NCI-H1417 (cell line): ENCODE measurements around the gene CMIP.
A peak's percentile ranks its signal among the peaks of the same experiment; 100 is the strongest.

ENCODE experiments used
- DNase-seq, 3 experiments: peaks; one replicate each; lab custom pipeline; 2025; lab: John Stamatoyannopoulos, UW

The CMIP gene

DNA sequence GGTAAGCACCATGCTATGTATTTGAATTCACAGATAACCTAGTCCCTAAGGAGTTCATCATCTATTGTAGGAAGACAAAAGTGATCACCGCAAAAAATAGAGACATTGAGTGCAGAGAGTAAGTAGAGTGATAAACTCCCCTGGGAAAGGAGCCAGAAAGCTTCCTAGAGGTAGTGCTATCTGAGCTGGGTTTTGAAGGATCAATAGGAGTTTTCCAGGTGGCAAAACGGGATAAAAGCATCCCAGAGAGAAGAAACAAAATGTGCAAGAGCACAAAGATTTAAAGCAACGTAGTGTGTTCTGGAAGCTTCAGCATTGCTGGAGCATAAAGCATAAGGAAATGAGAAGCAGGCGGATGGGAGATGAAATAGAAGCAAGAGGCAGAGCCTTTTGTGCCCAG is 213.8 kb downstream of the CMIP start:
- no peak for DNase-seq

DNA sequence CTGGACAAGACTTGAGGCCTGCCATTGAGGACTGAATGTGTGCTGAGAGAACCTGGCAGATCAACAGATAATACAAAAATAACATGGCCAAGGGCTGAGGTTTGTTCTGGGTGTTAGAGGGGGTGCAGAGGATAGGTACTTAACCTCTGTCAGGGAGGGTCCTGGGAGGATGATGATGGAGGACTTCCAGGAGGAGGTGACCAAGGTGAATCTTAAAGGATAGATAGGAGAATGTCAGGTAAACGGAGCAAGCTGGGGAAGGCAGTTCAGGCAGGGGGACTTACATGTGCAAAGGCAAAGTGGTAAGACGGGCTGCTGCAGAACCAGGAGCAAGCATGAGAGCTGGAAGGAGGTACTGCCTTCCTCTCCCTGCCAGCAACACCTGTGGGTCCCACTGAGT is 214.6 kb downstream of the CMIP start:
- no peak for DNase-seq

DNA sequence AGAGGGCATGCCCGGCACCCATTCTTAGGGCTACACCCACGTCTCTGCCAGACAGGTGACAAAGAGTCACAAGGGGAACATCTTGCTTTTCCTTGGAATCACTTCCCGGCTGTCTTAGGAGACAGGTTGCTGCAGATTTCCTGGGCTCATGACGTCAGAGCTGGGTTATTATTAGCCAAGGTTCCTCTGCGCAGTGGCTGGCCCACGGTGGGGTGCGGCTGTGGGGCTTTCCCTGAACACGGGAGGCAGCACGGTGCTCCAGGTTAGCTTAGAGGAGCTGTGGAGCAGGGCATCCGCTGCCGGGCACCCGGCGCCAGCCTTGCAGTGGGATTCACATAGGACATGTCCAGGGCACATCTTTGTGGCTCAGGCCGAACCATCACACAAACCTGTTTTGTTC is 216.5 kb downstream of the CMIP start:
- DNase-seq, result no peak

DNA sequence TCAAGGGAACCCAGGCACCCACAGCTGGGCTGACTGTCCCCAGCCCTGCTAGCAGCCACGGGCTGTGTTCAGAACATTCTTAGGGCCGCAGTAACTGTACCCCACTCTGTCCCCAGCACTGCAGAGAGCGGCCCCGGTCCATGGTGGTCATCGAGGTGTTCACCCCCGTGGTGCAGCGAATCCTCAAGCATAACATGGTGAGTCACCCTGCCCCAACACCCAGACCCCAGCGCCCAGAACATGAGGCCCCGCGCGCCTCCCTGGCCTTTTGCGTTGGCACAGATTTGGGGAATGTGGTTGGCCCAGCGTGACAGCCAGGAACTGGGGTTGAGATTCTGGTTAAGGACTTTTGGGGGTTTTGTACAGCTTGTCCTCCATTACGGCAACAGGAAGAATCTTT is 219.5 kb downstream of the CMIP start:
- DNase-seq, result no peak

DNA sequence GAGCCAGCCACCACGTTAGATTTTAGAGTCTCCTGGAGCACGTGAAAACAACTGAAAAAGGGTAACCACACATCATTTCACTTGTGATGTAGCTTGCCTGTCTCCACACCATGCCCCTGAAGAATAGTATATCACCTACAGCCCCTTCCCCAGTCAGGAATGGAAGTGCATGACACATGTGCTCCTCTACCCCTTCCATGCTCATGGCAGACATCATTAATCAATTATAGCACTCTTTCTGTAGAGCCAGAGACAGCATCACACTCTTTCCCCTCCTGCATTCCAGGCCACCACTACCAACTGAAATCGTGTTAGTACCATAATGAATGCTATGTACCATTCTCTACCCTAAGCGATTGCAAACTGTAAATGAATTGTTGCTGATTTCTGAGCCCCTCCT is 221.0 kb downstream of the CMIP start:
- DNase-seq, result no peak

DNA sequence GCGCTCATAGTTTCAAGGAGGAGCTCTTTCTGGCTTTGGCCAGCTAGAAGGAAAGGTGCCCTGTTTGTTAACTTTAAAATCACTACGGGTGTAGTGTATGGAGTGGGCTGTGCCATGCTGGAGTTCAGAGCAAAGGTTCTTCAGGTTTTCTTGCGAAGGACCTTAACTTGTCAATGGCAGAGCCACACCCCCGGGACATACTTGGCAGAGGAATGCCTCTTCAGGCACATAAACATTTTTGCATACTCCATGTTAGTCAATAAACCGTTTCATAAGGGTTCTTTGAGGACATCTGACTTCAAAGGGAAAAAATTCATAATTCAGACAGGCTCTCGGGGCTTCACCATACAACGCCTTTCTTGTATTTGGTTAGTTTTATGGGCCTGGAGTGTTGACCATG is 221.5 kb downstream of the CMIP start:
- no peak for DNase-seq

DNA sequence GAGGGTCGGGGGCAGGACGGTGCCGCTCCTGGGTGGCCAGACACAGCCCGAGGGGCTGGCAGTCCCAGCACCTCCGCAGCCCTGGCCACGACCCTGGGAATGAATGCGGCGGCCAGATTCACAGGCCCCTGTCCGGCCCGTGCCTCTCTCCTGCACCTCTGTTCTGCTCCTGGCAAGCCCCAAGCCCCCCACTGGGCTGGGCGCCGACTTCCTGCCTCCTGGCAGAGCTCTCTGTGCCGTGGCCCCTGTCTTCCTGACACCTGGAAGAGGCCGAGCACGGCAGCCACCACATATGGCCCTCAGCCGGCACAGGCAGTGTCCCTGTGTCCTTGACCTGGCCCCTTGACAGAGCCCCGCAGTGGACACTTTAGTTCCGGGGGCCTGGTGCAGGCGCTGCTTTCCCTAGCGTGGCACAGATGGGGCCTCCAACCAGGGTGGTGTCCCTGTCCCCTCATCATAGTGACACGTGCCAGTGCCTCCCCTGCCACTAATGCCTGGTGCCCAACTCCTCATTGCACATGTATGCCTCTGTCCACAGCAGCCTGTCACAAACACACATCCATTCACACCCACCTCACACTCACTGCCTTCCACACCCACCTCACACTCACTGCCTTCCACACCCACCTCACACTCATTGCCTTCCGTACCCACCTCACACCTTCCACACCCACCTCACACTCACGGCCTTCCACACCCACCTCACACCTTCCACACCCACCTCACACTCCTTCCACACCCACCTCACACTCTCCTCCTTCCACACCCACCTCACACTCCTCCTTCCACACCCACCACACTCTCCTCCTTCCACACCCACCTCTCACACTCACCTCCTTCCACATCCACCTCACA is 223.9 kb downstream of the CMIP start:
- DNase-seq, result peak in 1 of 3 experiments; percentile 4

DNA sequence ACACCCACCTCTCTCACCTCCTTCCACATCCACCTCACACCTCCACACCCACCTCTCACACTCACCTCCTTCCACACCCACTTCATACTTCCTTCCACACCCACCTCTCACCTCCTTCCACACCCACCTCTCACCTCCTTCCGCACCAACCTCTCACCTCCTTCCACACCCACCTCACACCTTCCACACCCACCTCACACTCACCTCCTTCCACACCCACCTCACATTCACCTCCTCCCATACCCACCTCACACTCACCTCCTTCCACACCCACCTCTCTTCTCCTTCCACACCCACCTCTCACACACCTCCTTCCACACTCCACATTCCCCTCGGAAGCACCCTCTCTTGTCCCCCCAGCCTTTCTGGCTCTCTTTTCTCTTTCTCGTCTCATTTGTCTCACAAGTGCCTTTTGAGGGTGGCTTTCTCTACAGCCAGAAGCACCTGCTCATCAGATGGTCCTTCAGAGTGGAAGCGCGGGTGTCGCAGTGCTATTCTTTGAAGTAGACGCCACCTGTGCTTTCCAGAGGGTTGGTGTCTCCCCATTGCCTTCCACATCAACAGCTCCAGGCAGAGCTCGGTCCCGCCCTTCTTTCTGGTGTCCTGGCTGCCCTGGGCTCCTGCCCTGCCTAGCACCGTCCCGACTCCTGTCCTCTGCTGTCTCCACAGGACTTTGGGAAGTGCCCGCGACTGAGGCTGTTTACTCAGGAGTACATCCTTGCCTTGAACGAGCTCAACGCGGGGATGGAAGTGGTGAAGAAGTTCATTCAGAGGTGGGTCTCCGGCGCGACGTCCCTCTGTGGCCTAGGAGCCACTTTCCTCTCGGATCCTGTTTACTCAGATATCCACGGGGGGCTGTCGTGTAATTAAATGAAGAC is 225.1 kb downstream of the CMIP start:
- peak in 2 of 3 experiments; percentile 32 to 78 for DNase-seq

DNA sequence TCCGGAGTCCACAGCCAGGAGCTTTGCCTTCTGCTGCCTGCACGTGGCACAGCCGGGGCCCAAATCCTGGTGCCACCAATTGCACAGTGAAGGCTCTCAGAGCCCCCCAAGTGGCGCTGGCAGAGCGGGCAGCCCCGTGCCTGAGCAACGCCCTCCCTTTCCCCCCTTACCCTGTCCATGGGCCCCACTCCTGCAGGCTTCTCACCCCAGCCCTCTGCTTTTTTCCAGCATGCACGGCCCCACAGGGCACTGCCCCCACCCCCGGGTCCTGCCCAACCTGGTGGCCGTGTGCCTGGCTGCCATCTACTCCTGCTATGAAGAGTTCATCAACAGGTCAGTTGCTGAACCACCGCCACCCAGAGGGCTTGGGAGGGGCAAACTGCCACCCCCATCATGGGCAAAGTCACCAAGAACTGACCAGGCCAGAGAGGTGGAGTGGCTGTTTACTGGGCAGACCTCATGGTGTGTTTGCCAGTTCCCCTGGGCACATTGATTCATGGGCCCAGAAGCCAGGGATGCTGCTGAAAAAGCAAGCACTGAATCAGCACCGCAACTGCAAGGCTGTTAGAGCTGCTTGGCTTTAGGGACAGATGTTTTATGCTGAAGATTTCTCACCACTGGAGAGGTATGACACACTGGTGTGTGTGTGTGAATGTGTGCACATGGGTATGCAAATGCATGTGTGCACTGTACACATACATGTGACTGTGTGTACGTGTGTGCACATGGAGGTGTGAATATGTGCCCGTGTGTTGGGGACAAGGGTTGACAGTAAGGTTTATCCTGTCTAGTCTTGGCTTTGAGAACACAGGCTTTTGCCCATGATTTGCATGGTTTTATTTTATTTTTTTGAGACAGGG is 227.4 kb downstream of the CMIP start:
- DNase-seq, result no peak

DNA sequence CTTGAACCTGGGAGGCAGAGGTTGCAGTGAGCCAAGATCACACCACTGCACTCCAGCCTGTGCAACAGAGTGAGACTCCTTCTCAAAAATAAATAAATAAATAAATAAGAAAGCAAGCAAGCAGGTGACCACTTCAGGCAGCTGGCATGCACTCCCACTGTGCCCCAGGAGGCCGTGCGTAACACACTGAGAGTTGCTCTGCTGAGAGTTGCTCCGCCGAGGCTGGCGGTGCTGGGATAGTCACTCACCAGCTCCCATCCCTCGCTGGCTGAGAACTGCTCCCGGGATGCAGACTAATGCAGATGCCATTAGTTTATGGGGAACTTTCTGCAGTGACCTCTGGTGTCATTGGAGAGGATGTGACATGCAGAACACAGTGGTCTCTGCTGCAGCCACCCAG is 228.8 kb downstream of the CMIP start:
- peak; percentile 15 to 25 (median 22) for DNase-seq

DNA sequence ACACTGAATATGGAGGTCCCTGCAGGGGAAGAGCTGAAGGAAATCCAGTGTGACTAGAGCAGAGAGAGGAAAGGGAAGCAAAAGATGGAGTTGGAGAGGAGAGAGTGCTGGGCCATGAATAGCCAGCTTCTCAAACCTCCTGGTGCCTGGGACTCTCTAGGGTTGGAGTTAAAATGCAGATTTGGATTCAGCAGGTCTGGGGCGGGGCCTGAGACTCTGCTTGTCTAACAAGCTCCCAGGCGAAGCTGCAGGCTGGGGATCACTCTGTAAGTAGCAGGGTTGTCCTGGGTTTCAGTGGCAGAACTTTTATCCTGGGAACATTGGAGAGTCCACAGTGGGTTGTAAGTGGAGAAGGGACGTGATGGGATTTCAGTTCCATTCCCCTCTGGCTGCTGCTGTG is 231.1 kb downstream of the CMIP start:
- DNase-seq, result no peak

DNA sequence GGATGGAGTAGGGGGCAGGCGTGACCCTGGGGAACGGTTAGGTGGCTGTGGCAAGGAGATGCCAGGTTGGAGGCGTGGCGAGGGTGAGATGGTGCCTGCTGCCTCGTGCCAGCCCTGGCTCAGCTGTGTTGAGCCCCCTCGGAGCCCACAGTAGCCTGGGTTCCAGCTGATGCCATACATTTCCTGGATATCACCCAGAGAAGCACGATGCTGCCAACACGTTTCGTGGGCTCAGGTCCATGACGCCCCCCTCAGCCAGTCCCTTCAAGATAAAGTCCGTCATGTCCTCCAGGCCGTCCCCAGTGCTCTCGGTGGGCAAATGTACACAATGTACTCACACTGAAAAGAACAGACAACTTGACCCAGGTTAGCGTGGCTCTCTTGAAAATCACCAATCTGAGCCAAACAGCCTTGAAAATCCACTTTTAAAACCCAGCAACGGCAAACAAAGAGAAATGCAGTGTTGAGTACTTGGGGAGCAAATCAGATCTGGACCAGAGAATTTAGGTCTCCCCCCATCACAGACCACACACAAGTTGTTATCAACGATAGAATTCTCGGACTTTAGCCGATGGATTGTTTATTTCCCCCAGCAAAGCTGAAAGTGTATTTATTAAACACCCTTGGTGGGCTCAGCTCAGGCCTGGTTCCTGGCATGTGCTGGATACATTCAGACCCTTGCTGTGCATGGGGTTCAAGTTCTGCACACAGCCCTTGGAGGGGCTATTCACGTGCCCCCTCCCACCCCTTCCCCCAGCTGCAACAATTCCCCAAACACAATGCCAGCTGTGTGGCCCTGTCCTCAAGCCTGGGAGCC is 231.7 kb downstream of the CMIP start:
- DNase-seq, result no peak

DNA sequence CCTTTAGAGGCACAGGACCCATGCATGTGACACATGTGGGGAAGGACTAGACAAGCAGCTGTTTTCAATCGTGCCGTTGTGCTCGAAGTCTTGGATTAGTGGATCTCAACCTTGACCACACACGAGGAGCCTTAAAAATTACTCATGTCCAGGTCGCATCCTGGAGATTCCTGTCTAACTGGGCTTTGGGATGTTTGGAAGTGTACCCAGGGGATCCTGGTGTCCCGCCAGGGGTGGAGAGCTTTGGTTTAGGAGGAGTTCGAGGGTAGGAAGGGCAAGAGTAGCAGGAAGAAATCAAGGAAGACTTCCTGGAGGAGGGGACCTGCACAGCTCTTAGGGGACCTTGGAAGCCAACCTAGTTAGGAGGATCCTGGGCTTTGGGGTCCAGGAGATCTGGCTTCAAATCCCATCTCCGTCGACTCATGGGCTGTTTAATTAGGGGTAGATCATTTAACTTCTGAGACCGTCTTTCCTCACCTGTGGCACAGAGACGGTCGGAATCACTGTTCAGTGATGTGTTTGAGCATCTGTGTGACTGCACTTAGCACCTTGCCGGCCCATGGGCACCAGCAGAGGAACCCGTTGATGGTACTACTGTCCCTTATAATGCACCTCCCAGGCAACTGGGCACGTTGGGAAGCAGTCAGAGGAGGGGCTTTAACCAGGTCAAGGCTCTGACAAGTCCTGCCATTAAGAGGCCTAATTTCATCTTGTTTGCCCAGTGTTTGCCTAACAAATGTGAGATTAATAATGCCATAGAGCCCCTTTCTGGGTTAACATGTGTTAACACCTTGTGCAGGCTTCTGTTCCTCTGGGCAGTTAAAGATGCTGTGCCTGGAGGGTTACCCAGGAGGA is 232.5 kb downstream of the CMIP start:
- DNase-seq, result no peak

DNA sequence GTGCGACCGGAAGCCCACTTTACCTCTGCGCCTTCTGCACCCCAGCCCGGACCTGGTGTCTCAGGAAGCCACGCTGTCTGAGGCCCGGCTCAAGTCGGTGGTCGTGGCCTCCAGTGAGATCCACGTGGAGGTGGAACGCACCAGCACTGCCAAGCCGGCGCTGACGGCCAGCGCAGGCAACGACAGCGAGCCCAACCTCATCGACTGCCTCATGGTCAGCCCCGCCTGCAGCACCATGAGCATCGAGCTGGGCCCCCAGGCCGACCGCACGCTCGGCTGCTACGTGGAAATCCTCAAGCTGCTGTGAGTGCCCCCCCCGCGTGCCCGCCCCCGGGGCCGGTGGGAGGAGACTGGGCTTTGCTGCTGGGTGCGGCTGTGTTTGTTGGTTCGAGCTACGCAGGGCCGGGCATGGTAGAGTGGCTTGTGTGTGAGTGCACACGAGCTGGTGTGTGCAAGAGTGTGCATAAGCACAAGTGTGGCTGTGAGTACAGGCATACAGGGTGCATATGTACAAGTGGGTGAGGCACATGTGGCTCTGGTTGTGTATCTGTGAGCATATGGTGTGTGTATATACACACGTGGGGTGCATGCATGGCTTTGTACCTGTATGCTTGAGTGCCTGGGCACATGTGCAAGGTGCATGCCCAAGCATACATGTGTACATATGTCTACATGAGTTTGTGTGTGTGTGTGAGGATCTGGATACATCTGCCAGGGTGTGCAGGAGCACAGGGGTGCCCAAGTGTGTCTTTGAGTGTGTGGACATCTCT is 233.9 kb downstream of the CMIP start:
- no peak for DNase-seq

DNA sequence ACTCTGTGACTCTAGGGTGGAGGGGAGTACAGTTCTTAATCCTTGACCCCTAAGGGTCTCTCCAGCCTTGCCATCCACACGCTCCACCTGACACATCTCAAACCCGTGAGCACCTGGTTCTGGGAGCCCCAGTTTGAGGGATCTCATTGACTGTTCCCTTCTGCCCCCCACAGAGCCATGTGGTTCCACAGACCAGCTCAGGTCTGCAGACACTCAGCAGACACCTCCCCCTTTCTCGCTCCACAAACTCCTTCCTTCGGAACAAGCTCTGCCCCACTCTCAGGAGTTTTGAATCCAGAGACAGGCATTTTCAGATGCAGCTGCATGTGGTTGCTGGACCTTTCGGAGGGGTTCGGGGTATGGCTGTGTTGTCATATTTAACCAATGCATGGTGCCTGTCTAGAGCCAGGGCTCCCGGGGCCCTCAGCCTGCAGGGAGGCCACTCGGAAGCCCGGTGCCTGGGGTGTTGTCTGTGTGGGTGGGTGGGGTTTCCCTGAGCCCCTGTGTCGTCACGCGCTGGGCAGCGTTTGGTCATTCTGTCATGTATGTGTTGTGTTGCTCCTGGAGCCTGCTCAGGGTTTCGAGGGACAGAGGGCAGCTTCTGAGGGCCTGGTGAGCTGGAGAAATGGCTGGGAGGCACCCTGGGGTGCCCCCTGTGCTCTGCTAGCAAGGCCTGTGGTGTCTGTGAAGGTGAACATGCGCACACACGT is 235.3 kb downstream of the CMIP start:
- no peak for DNase-seq

DNA sequence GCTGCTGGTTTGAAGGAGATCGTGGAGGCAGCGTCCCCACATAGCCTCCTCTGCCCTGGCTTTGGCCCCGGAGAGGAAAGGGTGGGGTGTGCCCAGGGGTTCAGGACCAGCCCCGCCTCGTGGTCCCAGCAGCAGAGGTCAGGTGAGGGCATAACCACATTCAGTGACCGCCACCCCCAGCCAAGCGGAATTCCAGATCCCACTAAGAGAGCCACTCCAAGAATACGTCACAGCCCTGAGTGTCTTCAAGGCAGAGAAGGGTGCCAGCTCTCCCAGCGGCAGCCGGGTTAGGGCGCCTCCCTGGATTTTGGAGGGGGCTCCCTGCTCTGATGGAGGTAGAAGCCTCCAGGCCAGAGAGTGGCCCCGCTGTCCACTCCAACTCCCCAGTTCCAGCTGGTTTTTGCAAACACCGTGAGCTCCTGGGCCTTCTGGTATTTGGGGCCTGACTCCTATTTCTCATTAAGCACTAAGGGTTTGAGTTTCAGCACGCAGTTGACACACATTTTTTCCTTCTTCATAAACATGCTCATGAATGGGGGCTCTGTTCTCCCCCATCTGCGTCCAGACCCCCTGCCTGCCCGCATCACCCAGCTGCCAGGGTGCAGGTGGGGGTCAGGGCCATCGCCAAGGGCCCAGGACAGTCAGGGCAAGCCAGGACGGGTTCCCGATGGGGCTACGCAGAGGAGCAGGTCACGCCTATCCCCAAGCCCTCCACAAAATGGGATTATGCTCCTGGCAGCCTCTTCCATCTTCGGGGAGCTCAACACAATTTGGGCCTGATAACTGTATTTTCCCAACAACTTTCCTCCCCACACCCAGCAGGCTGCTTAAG is 236.1 kb downstream of the CMIP start:
- DNase-seq, result no peak

DNA sequence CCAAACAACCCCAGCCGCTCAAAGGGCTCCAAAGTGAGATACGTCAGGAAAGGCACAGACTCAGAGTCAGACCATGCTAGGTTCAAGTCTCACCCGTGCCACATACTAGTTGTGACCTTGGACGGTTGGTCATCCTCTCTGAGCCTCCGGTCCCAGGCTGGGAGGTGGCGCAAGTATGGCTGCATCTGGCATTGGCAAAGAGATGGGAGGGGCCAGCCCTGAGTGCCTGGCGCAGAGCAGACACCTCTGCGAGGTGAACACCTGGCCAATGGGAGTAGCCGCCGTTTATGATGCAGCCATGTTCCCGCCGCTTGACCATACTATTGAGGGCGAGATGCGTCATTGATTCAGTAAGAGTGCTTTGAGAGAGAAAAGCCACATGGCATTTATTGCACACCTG is 236.7 kb downstream of the CMIP start:
- peak in 1 of 3 experiments; percentile 14 for DNase-seq

DNA sequence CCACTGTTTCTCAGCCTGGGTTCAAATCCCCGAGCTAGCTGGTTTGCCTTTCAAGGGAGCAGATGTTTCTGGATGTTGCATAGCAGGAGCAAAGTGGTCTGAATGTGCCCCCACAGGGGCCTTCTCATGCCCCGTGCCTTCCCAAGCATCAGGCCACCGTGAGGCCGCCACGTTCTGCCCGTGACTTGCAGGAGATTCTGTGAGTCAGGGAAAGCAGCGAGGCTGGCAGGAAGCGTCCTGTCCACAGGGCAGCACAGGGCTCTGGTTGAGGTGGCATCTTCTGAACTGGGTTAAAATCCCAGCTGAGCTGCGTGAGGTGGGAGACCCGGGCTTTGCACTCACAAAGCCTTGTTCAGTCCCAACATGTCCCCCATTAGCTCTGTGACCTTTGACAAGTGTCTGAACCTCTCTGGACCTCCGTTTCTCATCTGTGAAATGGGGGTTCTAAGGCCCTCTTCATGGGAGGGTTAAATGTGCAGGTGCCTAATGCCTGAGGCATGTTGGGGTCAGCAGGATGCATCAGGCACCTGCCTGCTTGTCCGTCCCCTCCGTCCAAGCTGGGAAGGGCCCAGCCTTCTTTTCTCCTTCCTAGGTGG is 239.7 kb downstream of the CMIP start:
- DNase-seq, result no peak
